Transverse colon (tissue), 4 donors: ENCODE measurements around the gene LYPD6B. TPM values are rescaled to one million over a fixed set of nuclear protein-coding genes. Genes with fewer than 3 reads are reported as not detected.

Source experiments
- DNase-seq: peaks from one replicate; pipeline ENCODE4 v3.0.0-alpha.2; 2019
- H3K27ac ChIP-seq, 4 donors: fragments of 200-600 bp; sonication (generic); 2 replicates each; pipeline ENCODE4 v1.5.1; 2016 to 2018; ENCODE audit warnings: inconsistent platforms in 4 of 4
- H3K27me3 ChIP-seq: fragments of 200-600 bp; sonication (generic); 2 replicates; pipeline ENCODE4 v1.5.1; 2017; ENCODE audit warnings: inconsistent platforms
- H3K36me3 ChIP-seq, 4 donors: fragments of 200-600 bp; sonication (generic); 2 replicates each; pipeline ENCODE4 v1.5.1; 2017 to 2019; ENCODE audit warnings: inconsistent platforms in 4 of 4
- H3K4me1 ChIP-seq, 4 donors: fragments of 200-600 bp; sonication (generic); 2 replicates each; pipeline ENCODE4 v1.5.1; 2017 to 2020; ENCODE audit warnings: inconsistent platforms in 4 of 4
- H3K4me3 ChIP-seq, 4 donors: fragments of 200-600 bp; sonication (generic); 1 replicate in 1 of 4; 2 replicates in 3 of 4; pipeline versions ENCODE4 v1.5.1 to v1.6.1; 2017 to 2019; ENCODE audit warnings: inconsistent platforms in 4 of 4
- H3K9me3 ChIP-seq, 2 donors: fragments of 200-600 bp; sonication (generic); 2 replicates each; pipeline ENCODE4 v1.5.1; 2017 to 2019; ENCODE audit warnings: inconsistent platforms in 2 of 2
- EP300 ChIP-seq: sonication (generic); formaldehyde crosslinking; IDR thresholded peaks from one replicate; pipeline ENCODE4 v1.6.1; 2017; ENCODE audit warnings: antibody characterized with exemption, low read depth
- POLR2A ChIP-seq: fragments of 450-650 bp; IDR thresholded peaks from one replicate; pipeline ENCODE4 v1.6.1; 2016; ENCODE audit warnings: antibody characterized with exemption, mild to moderate bottlenecking, moderate library complexity
- POLR2AphosphoS5 ChIP-seq, 3 donors: sonication (generic); formaldehyde crosslinking; IDR thresholded peaks; one replicate each; pipeline ENCODE4 v1.6.1; 2016; ENCODE audit warnings: antibody characterized with exemption in 3 of 3
- WGBS, 2 donors: methylation state at CpG; one replicate each; pipeline ENCODE4 v1.1.5; 2018; ENCODE audit warnings: low coverage in 1 of 2; 5-methylcytosine and 5-hydroxymethylcytosine counted together
- in situ Hi-C, 4 donors: fragments of 200-750 bp; cut with MboI; loops; one replicate each; pipeline versions ENCODE4 v1.15.0 to v1.15.1; 2017; ENCODE audit warnings: low sequenced_read_pairs in 3 of 4, low pct_ligation_motif_present in 1 of 4, low pct_unique_long_range_greater_than_20kb in 1 of 4
- intact Hi-C: fragments of 100-400 bp; cut with DNase I; formaldehyde crosslinking; loops from one replicate; pipeline ENCODE4 v1.15.1; 2023; ENCODE audit warnings: low total_unique reads
- total RNA-seq, 4 donors: library from RNA; depleted of rRNA; stranded (reverse); fragments of >200 nt; gene quantifications; one replicate each; pipeline ENCODE4 v1.1.0, GENCODE V29; 2016
- TF ChIP-seq, protein P1 (sequence below), 5 experiments: fragments of 200-600 bp in 3 of 5; fragments of 450-650 bp in 2 of 5; sonication (generic) in 3 of 5; IDR thresholded peaks; 1 replicate in 2 of 5; 2 replicates in 3 of 5; pipeline ENCODE4 v1.5.1; 2016 to 2017; ENCODE audit warnings: antibody characterized with exemption in 5 of 5, inconsistent platforms in 3 of 5, mild to moderate bottlenecking in 2 of 5, moderate library complexity in 1 of 5

The LYPD6B gene
- total RNA-seq, 4 donors from 2014 or later = 1.1 to 3.1 (median 2.6) TPM; not detected in 1

GRCh38 chr2:149084924-149085795 lies 46.7 kb downstream of the LYPD6B start:
- in situ Hi-C loops = no loop called here
- Histone ChIP-seq H3K4me3 (no peak overlapping the region), H3K4me1 (no peaks in the 10 kb centered on the region), H3K27me3 (no peaks in the 10 kb centered on the region), H3K9me3 (no peaks in the 10 kb centered on the region), H3K27ac (no peak overlapping the region), H3K36me3 (no peaks in the 10 kb centered on the region)
- TF ChIP-seq POLR2A = no peak
- no peak for TF ChIP-seq POLR2AphosphoS5 (IDR thresholded peaks at IDR 0.05)
- TF ChIP-seq, protein P1, sequence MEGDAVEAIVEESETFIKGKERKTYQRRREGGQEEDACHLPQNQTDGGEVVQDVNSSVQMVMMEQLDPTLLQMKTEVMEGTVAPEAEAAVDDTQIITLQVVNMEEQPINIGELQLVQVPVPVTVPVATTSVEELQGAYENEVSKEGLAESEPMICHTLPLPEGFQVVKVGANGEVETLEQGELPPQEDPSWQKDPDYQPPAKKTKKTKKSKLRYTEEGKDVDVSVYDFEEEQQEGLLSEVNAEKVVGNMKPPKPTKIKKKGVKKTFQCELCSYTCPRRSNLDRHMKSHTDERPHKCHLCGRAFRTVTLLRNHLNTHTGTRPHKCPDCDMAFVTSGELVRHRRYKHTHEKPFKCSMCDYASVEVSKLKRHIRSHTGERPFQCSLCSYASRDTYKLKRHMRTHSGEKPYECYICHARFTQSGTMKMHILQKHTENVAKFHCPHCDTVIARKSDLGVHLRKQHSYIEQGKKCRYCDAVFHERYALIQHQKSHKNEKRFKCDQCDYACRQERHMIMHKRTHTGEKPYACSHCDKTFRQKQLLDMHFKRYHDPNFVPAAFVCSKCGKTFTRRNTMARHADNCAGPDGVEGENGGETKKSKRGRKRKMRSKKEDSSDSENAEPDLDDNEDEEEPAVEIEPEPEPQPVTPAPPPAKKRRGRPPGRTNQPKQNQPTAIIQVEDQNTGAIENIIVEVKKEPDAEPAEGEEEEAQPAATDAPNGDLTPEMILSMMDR (IDR thresholded peaks at IDR 0.05) = no peak
- TF ChIP-seq EP300 = no peak
- intact Hi-C loops = no loop called here
- WGBS, 2 donors = 88 to 100% methylated on average over 1 to 7 of the region's 7 CpGs
- no peak for DNase-seq

GRCh38 chr2:149087751-149088150 lies 49.3 kb downstream of the LYPD6B start:
- Histone ChIP-seq H3K4me3 (no peak overlapping the region), H3K36me3 (no peaks in the 10 kb centered on the region), H3K9me3 (no peaks in the 10 kb centered on the region), H3K27me3 (no peaks in the 10 kb centered on the region), H3K4me1 (no peaks in the 10 kb centered on the region), H3K27ac (no peak overlapping the region)
- in situ Hi-C loops (no loop called here), intact Hi-C loops (no loop called here)
- 70 to 73% methylated on average over 2 to 4 of the region's 4 CpGs for WGBS, 2 donors
- no peak for DNase-seq
- no peak for TF ChIP-seq POLR2AphosphoS5 (IDR thresholded peaks at IDR 0.05)
- no peak for TF ChIP-seq POLR2A
- no peak for TF ChIP-seq EP300
- TF ChIP-seq, protein P1 (IDR thresholded peaks at IDR 0.05) = peak in 4 of 5 experiments; percentile 21 to 37 (median 24)

DNA sequence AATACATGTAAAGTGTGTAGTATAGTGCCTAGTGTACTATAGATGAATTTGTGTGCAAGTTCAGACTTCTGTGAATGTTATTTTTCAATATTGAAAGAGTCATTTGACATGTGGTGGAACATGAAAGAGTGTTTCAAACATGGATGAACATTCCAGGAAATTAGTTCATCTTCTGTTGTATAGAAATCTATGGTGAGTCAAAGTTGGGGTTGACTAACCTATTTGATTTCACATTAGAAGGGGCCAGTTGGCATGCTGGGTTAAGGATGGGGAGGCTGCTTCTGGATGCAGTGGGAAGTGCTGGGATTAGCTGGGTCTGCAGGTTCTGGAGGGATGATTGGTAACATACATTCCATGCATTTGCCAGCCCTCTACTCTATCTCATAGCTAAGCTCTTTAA lies 50.6 kb downstream of the LYPD6B start:
- TF ChIP-seq POLR2A (no peak), EP300 (no peak), POLR2AphosphoS5 (IDR thresholded peaks at IDR 0.05) (no peak)
- TF ChIP-seq, protein P1 (IDR thresholded peaks at IDR 0.05) = no peak
- Histone ChIP-seq H3K27me3 (no peaks in the 10 kb centered on the region), H3K4me1 (no peaks in the 10 kb centered on the region), H3K27ac (no peak overlapping the region), H3K4me3 (no peak overlapping the region), H3K9me3 (no peaks in the 10 kb centered on the region), H3K36me3 (no peaks in the 10 kb centered on the region)
- in situ Hi-C loops = no loop called here
- intact Hi-C loops = no loop called here
- DNase-seq = no peak

DNA sequence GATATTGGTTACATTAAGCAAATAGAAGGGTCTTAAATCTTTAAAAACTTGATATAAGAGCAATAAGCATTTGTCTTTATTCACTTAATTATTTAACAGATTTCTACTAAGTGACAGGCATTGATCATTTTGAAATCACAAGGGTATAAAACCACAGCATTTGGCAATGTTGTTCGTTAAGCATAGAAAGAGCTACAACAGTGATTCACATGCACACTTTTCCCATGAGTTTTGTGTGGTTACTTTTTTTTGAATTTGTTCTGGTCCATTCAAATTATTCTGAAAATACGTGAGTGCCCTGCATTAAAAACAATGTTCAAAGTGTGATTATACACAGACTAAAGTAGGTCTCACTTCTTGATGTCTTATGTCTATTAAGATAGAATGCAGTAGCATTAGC lies 52.2 kb downstream of the LYPD6B start:
- TF ChIP-seq EP300 = no peak
- TF ChIP-seq POLR2A = no peak
- TF ChIP-seq, protein P1 (IDR thresholded peaks at IDR 0.05) = no peak
- no peak for TF ChIP-seq POLR2AphosphoS5 (IDR thresholded peaks at IDR 0.05)

More for the DNA sequence above, 52.2 kb downstream of the LYPD6B start:
- Histone ChIP-seq H3K9me3 (no peaks in the 10 kb centered on the region), H3K27ac (no peak overlapping the region), H3K27me3 (no peaks in the 10 kb centered on the region), H3K4me3 (no peak overlapping the region), H3K36me3 (no peaks in the 10 kb centered on the region), H3K4me1 (no peaks in the 10 kb centered on the region)
- intact Hi-C loops (no loop called here), in situ Hi-C loops (no loop called here)
- 71 to 74% methylated on average over 2 of the region's 2 CpGs for WGBS, 2 donors
- no peak for DNase-seq
